Mesothelial cell of epicardium (in vitro differentiated cells): ENCODE data around the gene ANP32B. TPM values are rescaled to one million over a fixed set of nuclear protein-coding genes. Genes with fewer than 3 reads are reported as not detected.

ENCODE experiments used
- DNase-seq, 2 experiments: peaks; one replicate each; pipeline ENCODE4 v3.0.0; 2021; ENCODE audit warnings: low spot score in 2 of 2; ENCODE audit not compliant: unreplicated experiment in 2 of 2
- H3K27ac Mint-ChIP-seq: 2 replicates; pipeline ENCODE4 v1.8.0; 2021; ENCODE audit warnings: mixed read lengths
- H3K27me3 Mint-ChIP-seq: 2 replicates; pipeline ENCODE4 v1.8.0; 2021; ENCODE audit warnings: low read depth, mixed read lengths
- H3K36me3 Mint-ChIP-seq: 2 replicates; pipeline ENCODE4 v1.8.0; 2021; ENCODE audit warnings: mixed read lengths
- H3K4me1 Mint-ChIP-seq: 2 replicates; pipeline ENCODE4 v1.8.0; 2021; ENCODE audit warnings: mixed read lengths
- H3K4me3 Mint-ChIP-seq: 2 replicates; pipeline ENCODE4 v1.8.0; 2021; ENCODE audit warnings: mild to moderate bottlenecking, moderate library complexity, mixed read lengths
- H3K9me3 Mint-ChIP-seq: 2 replicates; pipeline ENCODE4 v1.8.0; 2021; ENCODE audit warnings: mixed read lengths
- total RNA-seq: library from RNA; stranded (reverse); gene quantifications from 3 replicates; pipeline ENCODE4 v1.2.1, GENCODE V29; 2021
- TF ChIP-seq, protein P1 (sequence below): fragments of 200-600 bp; sonication (generic); IDR thresholded peaks from one replicate; pipeline ENCODE4 v1.5.0; 2021; ENCODE audit warnings: antibody characterized with exemption; ENCODE audit not compliant: unreplicated experiment

The ANP32B gene
- total RNA-seq, 1 donor from 2014 or later: 137 TPM

DNA sequence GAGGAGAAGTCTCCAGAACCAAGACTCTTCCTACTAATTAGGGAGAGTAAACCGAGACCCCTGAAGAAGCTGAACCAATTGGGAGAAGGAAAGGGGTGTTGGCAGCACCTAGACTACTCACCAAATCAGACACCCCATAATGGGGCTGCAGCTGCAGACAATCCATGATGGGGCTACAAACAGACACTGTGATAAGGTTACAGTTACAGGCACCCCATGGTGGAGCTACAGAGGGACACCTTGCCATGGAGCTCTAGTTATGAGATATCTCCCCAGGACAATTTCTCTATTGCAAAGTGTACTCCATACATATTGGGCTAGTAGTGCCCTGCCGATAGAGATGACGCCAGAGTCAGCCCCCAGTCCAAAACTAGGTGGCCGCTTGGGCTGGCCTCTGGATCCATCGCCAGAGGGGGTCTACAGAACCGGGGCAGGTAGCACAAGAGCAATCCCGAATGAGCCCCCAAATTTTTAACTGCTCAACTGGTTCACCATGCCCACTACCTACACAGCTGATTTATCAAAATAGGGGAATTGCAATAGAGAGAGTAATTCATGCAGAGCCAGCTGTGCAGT is 71.3 kb downstream of the ANP32B start:
- TF ChIP-seq, protein P1, sequence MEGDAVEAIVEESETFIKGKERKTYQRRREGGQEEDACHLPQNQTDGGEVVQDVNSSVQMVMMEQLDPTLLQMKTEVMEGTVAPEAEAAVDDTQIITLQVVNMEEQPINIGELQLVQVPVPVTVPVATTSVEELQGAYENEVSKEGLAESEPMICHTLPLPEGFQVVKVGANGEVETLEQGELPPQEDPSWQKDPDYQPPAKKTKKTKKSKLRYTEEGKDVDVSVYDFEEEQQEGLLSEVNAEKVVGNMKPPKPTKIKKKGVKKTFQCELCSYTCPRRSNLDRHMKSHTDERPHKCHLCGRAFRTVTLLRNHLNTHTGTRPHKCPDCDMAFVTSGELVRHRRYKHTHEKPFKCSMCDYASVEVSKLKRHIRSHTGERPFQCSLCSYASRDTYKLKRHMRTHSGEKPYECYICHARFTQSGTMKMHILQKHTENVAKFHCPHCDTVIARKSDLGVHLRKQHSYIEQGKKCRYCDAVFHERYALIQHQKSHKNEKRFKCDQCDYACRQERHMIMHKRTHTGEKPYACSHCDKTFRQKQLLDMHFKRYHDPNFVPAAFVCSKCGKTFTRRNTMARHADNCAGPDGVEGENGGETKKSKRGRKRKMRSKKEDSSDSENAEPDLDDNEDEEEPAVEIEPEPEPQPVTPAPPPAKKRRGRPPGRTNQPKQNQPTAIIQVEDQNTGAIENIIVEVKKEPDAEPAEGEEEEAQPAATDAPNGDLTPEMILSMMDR: no peak
- Mint-ChIP-seq H3K27ac (no peak overlapping the region), H3K4me3 (no peak overlapping the region), H3K27me3 (peaks cover 2% of the 10 kb centered on the region), H3K36me3 (no peaks in the 10 kb centered on the region), H3K4me1 (peaks cover 8% of the 10 kb centered on the region), H3K9me3 (no peaks in the 10 kb centered on the region)
- no peak for DNase-seq

DNA sequence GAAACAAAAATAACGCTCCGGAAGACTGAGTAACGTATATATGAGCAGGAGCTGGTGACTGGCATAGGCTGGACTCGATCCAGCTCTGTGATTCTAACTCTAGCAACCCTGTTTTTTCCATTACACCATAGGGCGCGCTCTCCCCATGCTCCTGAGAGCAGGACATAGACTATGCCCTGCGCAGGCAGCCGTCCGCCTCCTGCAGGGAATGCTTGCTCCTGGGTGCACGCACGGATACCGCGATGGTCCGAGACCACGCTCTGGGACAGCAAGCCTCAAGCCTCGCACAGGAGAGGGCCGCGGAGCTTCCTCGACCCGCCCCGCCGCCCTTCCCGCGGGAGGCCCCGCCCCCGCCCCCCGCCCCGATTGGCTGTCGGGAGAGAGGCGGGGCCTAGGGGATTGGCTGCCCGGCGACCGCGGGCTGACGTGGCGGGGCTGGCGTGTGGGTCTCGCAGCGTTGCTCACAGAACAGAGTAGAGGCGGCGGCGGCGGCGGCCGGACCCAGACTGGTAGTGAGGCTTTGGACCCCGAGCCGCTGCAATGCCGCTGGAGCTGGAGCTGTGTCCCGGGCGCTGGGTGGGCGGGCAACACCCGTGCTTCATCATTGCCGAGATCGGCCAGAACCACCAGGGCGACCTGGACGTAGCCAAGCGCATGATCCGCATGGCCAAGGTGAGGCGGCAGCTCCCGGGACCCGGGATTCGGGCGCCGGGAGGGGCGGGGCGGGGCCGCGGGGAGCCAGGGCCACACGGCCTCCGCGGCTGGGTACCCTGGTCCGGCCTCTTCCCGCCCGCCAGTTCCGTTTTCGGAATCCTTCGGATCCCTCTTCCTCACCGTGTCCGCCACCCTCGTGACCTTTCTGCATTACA is 73.4 kb downstream of the ANP32B start, which contains the start of gene NANS:
Gene NANS, plus strand, starts transcription at position 464 of the 869 bp plus-strand sequence. Its CDS starts 77 bp downstream, at position 541.
- H3K9me3 Mint-ChIP-seq: no peaks in the 10 kb centered on the region
- TF ChIP-seq, protein P1: no peak
- peak; percentile 90 to 92 for DNase-seq
- peak within 1 kb of the TSS; percentile 99 for H3K4me3 Mint-ChIP-seq
- peaks cover 5% of the 10 kb centered on the region for H3K36me3 Mint-ChIP-seq
- peaks cover 2% of the 10 kb centered on the region for H3K27me3 Mint-ChIP-seq
- peak within 1 kb of the TSS; percentile 99 for H3K27ac Mint-ChIP-seq
- H3K4me1 Mint-ChIP-seq: peaks cover 8% of the 10 kb centered on the region

DNA sequence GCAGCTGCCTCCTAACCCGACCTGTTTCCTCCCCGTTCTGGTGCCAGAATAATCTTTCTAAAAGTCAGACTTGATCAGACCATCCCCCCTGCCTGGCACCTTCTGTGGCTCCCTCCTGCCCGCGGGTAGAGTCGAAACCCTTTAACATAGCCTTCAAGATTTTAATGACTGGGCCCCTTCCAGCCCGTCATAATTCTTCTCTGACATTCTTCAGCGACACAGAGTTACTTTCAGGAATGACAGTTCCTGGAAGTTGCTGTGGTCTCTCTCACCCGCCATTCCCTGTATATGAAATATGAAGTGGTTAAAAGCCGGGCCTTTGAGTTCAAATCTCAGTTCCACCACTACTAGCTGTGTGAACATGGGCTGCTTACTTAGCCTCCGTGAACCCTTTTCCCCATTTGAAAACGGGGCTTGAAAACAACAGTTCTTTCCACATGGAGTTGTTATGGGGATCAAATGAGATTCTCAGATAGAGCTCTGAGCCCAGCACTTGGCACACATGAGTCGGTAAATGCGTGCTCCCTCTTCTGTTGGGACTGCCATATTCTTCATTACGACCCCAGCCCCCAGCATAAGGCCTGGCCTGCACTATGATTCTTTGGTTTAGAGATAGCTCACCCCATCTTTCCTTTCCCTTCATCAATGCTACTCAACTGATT is 74.1 kb downstream of the ANP32B start:
- Mint-ChIP-seq H3K36me3 (peaks cover 7% of the 10 kb centered on the region), H3K27ac (peak overlapping the region; percentile 99), H3K4me1 (peaks cover 8% of the 10 kb centered on the region), H3K9me3 (no peaks in the 10 kb centered on the region), H3K4me3 (peak overlapping the region; percentile 99), H3K27me3 (peaks cover 2% of the 10 kb centered on the region)
- TF ChIP-seq, protein P1: no peak
- no peak for DNase-seq

DNA sequence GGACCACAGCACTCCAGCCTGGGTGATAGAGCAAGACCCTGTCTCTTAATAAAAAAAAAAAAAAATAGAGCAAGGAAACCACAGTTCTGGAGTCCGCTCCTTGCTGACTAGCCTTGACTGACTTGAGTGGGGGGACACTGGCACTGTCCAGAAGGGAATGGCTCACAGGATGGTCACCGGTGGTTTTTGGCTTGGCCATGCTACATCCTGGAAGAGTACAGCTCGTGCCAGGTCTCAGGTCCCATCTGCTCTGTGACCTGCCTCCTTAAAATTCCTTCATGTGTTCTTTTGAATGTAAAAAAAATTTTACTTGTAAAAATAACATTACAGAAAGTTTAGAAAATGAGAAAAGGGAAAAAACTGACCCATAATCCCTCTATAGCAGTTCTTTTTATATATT is 79.0 kb downstream of the ANP32B start:
- H3K36me3 Mint-ChIP-seq: peaks cover 30% of the 10 kb centered on the region
- TF ChIP-seq, protein P1: no peak
- H3K4me3 Mint-ChIP-seq: no peak overlapping the region
- no peak for DNase-seq
- H3K4me1 Mint-ChIP-seq: peaks cover 7% of the 10 kb centered on the region
- H3K27ac Mint-ChIP-seq: no peak overlapping the region
- H3K27me3 Mint-ChIP-seq: no peaks in the 10 kb centered on the region
- no peaks in the 10 kb centered on the region for H3K9me3 Mint-ChIP-seq

DNA sequence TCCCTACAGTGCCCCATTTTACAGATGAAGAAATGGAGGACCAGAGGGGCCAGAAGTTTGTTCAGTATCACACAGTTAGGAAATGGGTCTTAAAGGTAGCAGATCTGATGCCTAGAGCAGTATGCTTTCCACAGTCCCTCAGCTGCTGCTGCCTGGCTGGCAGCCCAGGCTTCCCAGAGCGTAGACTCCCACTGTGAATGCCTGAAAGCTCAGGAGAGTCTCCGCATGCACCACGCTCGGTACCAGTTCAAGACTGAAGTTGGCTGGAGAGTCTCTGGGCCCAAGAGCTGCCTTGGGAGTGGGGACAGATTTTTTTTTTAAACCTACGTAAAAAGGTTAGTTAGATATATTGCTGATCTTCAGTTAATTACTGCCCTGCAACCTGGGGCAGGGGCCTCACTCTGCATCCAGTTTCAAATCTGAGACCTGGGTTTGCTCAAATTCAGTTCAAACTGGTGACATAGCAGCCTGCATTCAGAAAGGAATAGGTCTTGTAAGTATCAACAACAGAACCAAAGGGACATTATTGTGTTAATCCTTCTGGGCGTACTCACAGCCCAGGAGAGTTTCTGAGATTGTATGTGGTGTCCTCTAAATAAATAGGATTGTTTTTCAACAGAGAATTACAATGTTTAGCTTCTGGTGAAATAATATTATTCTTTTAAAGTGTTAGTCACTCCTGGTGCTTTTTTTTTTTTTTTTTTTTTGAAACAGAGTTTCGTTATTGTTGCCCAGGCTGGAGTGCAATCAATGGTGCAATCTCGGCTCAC is 81.7 kb downstream of the ANP32B start:
- Mint-ChIP-seq H3K4me1 (no peaks in the 10 kb centered on the region), H3K9me3 (no peaks in the 10 kb centered on the region), H3K27ac (no peak overlapping the region), H3K36me3 (peaks cover 32% of the 10 kb centered on the region), H3K27me3 (no peaks in the 10 kb centered on the region), H3K4me3 (no peak overlapping the region)
- TF ChIP-seq, protein P1: no peak
- no peak for DNase-seq
